IMR-90 (cell line): Measurements from ENCODE around the gene STARD13. TPM values are rescaled to one million over a fixed set of nuclear protein-coding genes. Genes with fewer than 3 reads are reported as not detected.

Experiments
- ATAC-seq: fragments of 200-7000 bp; cut with Tn5 transposase; 2 replicates; pipeline ENCODE4 v1.9.1; 2020; ENCODE audit warnings: low read depth, mild to moderate bottlenecking, moderate library complexity
- BruUV-seq: library from RNA; stranded (reverse); fragments of 400-500 nt; replicated peaks from 2 replicates; lab custom pipeline; 2021; lab: Mats Ljungman, UMichigan
- CTCF ChIA-PET: fragments of 300-600 bp; formaldehyde crosslinking; extraction: SDS; loops from one replicate; lab custom pipeline; 2021; ENCODE audit warnings: antibody characterized with exemption; lab: Yijun Ruan, JAX
- POLR2A ChIA-PET: fragments of 300-600 bp; sonication (Branson Sonifier 250); formaldehyde crosslinking; loops from one replicate; lab custom pipeline; 2022; ENCODE audit warnings: antibody characterized with exemption; ENCODE audit not compliant: unreplicated experiment; lab: Charles Lee
- DNase-seq: peaks from one replicate; pipeline ENCODE4 v3.0.0; 2013
- H2AFZ ChIP-seq: replicated peaks from 2 replicates; pipeline ENCODE3; 2013; ENCODE audit warnings: low read length, mild to moderate bottlenecking; ENCODE audit not compliant: poor library complexity
- H2AK5ac ChIP-seq: 2 replicates; pipeline ENCODE4 v1.6.1; 2013; ENCODE audit warnings: low read depth, low read length, inconsistent platforms
- H2AK9ac ChIP-seq: replicated peaks from 2 replicates; pipeline ENCODE3; 2013; ENCODE audit warnings: mild to moderate bottlenecking, low read depth, low read length, moderate library complexity; ENCODE audit not compliant: poor library complexity
- H2BK120ac ChIP-seq: 2 replicates; pipeline ENCODE4 v1.6.1; 2013; ENCODE audit warnings: low read depth, low read length, inconsistent platforms
- H2BK15ac ChIP-seq: 3 replicates; pipeline ENCODE4 v1.6.1; 2013; ENCODE audit warnings: low read depth, low read length, inconsistent platforms
- H2BK20ac ChIP-seq: 2 replicates; pipeline ENCODE4 v1.6.1; 2013; ENCODE audit warnings: low read depth, mild to moderate bottlenecking, inconsistent platforms, low read length, moderate library complexity
- H2BK5ac ChIP-seq: 2 replicates; pipeline ENCODE4 v1.6.1; 2013; ENCODE audit warnings: mild to moderate bottlenecking, low read depth, low read length, inconsistent platforms; ENCODE audit not compliant: poor library complexity, severe bottlenecking
- H3K14ac ChIP-seq: replicated peaks from 2 replicates; pipeline ENCODE4 v1.6.1; 2013; ENCODE audit warnings: low read depth, low read length, inconsistent platforms
- H3K18ac ChIP-seq: 2 replicates; pipeline ENCODE4 v1.6.1; 2013; ENCODE audit warnings: low read depth, low read length, control low read depth
- H3K23ac ChIP-seq: 2 replicates; pipeline ENCODE4 v1.6.1; 2013; ENCODE audit warnings: low read depth, low read length, inconsistent platforms
- H3K27ac ChIP-seq: 2 replicates; pipeline ENCODE4 v1.5.1; 2013; ENCODE audit warnings: mild to moderate bottlenecking, control low read depth, low read length; ENCODE audit not compliant: insufficient read depth
- H3K27me3 ChIP-seq: 2 replicates; pipeline ENCODE4 v1.6.1; 2013; ENCODE audit warnings: low read length; ENCODE audit not compliant: control insufficient read depth, insufficient read depth
- H3K36me3 ChIP-seq: 2 replicates; pipeline ENCODE4 v1.6.1; 2013; ENCODE audit warnings: low read length, mixed read lengths; ENCODE audit not compliant: control insufficient read depth, insufficient read depth
- H3K4ac ChIP-seq: 2 replicates; pipeline ENCODE4 v1.6.1; 2013; ENCODE audit warnings: low read depth, low read length, inconsistent platforms
- H3K4me1 ChIP-seq: 2 replicates; pipeline ENCODE4 v1.6.1; 2013; ENCODE audit warnings: low read length, mixed read lengths; ENCODE audit not compliant: control insufficient read depth, insufficient read depth
- H3K4me2 ChIP-seq: 2 replicates; pipeline ENCODE4 v1.6.1; 2013; ENCODE audit warnings: low read depth, mild to moderate bottlenecking, control low read depth, low read length, moderate library complexity
- H3K4me3 ChIP-seq: 2 replicates; pipeline ENCODE4 v1.5.1; 2013; ENCODE audit warnings: low read depth, mild to moderate bottlenecking, control low read depth, low read length, moderate library complexity; ENCODE audit not compliant: insufficient read depth
- H3K56ac ChIP-seq: 2 replicates; pipeline ENCODE4 v1.6.1; 2013; ENCODE audit warnings: low read length, inconsistent platforms; ENCODE audit not compliant: insufficient read depth; ENCODE audit errors: extremely low read depth
- H3K79me1 ChIP-seq, 2 experiments: 2 replicates each; pipeline ENCODE4 v1.6.1; 2013; ENCODE audit warnings: low read length in 2 of 2, inconsistent platforms in 1 of 2, low read depth in 1 of 2
- H3K9ac ChIP-seq: 2 replicates; pipeline ENCODE4 v1.6.1; 2013; ENCODE audit warnings: low read depth, low read length, control low read depth
- H3K9me1 ChIP-seq: 2 replicates; pipeline ENCODE4 v1.6.1; 2013; ENCODE audit warnings: low read length, inconsistent platforms; ENCODE audit not compliant: insufficient read depth
- H3K9me3 ChIP-seq: 2 replicates; pipeline ENCODE4 v1.6.1; 2013; ENCODE audit warnings: low read length; ENCODE audit not compliant: control insufficient read depth, insufficient read depth
- H4K20me1 ChIP-seq: 2 replicates; pipeline ENCODE4 v1.6.1; 2013; ENCODE audit warnings: low read length, inconsistent platforms; ENCODE audit not compliant: insufficient read depth
- H4K5ac ChIP-seq: 2 replicates; pipeline ENCODE4 v1.6.1; 2013; ENCODE audit warnings: mild to moderate bottlenecking, low read depth, low read length, control low read depth
- H4K8ac ChIP-seq, 2 experiments: 2 replicates each; pipeline ENCODE4 v1.6.1; 2013; ENCODE audit warnings: low read depth in 2 of 2, low read length in 2 of 2, control low read depth in 1 of 2, inconsistent platforms in 1 of 2
- H4K91ac ChIP-seq: 2 replicates; pipeline ENCODE4 v1.6.1; 2013; ENCODE audit warnings: low read depth, low read length, inconsistent platforms; ENCODE audit not compliant: insufficient read depth
- BHLHE40 ChIP-seq: fragments of 150-350 bp; IDR thresholded peaks from 2 replicates; pipeline ENCODE4 v1.6.1; 2016; ENCODE audit warnings: mild to moderate bottlenecking, low read depth, low read length
- CEBPB ChIP-seq: IDR thresholded peaks from 2 replicates; pipeline ENCODE4 v1.6.1; 2012; ENCODE audit warnings: low read depth, low read length, improper control_type of control experiment
- FOS ChIP-seq: fragments of 150-350 bp; IDR thresholded peaks from 2 replicates; pipeline ENCODE4 v1.6.1; 2016; ENCODE audit warnings: low read depth, low read length
- MAZ ChIP-seq: IDR thresholded peaks from 2 replicates; pipeline ENCODE4 v1.6.1; 2012; ENCODE audit warnings: low read depth, mild to moderate bottlenecking, low read length, improper control_type of control experiment, moderate library complexity, borderline replicate concordance
- MXI1 ChIP-seq: IDR thresholded peaks from 2 replicates; pipeline ENCODE4 v1.6.1; 2012; ENCODE audit warnings: low read depth, mild to moderate bottlenecking, low read length, moderate library complexity, borderline replicate concordance
- POLR2A ChIP-seq: IDR thresholded peaks from 2 replicates; pipeline ENCODE4 v1.6.1; 2012; ENCODE audit warnings: mild to moderate bottlenecking, low read depth, low read length
- RAD21 ChIP-seq: IDR thresholded peaks from 2 replicates; pipeline ENCODE4 v1.6.1; 2012; ENCODE audit warnings: low read length, improper control_type of control experiment
- RCOR1 ChIP-seq: IDR thresholded peaks from 2 replicates; pipeline ENCODE4 v1.6.1; 2012; ENCODE audit warnings: mild to moderate bottlenecking, low read length, improper control_type of control experiment; ENCODE audit not compliant: insufficient replicate concordance
- RFX5 ChIP-seq: IDR thresholded peaks from 2 replicates; pipeline ENCODE4 v1.8.0; 2012; ENCODE audit warnings: low read depth, mild to moderate bottlenecking, low read length, moderate library complexity
- WGBS, 2 experiments: methylation state at CpG; one replicate each; pipeline versions ENCODE4 v1.1.5 to v1.1.7; 2013; ENCODE audit warnings: missing lambda C conversion rate in 2 of 2; ENCODE audit not compliant: insufficient read length in 1 of 2; ENCODE audit errors: extremely low coverage in 2 of 2; 5-methylcytosine and 5-hydroxymethylcytosine counted together
- dilution Hi-C: fragments of 300-500 bp; cut with HindIII; formaldehyde crosslinking; loops from one replicate; pipeline ENCODE4 v1.14.3; 2018; ENCODE audit warnings: low sequenced_read_pairs; ENCODE audit not compliant: unreplicated experiment
- in situ Hi-C: fragments of 300-500 bp; cut with MboI; formaldehyde crosslinking; loops from 3 replicates; pipeline ENCODE4 v1.14.3; 2019; ENCODE audit warnings: low sequenced_read_pairs, inconsistent platforms, mixed read lengths
- intact Hi-C: fragments of 100-400 bp; cut with micrococcal nuclease; formaldehyde crosslinking; loops from 2 replicates; pipeline ENCODE4 v1.10.0; 2022
- polyA plus RNA-seq, 3 experiments: library from polyadenylated mRNA; depleted of rRNA; stranded (reverse); fragments of >200 nt; gene quantifications; 2 replicates each; pipeline ENCODE4 v1.2.3, GENCODE V29; 2012; ENCODE audit warnings: low replicate concordance in 1 of 3
- total RNA-seq: library from RNA; depleted of rRNA; stranded (reverse); fragments of >200 nt; gene quantifications from 2 replicates; pipeline ENCODE4 v1.2.3, GENCODE V29; 2012

The STARD13 gene
- total and polyA plus RNA-seq, 2 of the 4 experiments (the other 2 are of a cell fraction) = 23.6 to 46.6 TPM

GRCh38 chr13:33125821-33126570, 159.6 kb downstream of the STARD13 start:
- BruUV-seq = no TSS peak

More at GRCh38 chr13:33125821-33126570, 159.6 kb downstream of the STARD13 start:
- WGBS, 2 experiments = 64% methylated on average over 4 of the region's 10 CpGs; no CpG with 5 or more reads in 1 of the 2 experiments
- peak overlapping the region; percentile 53 for H3K14ac ChIP-seq
- H3K4ac ChIP-seq = peak overlapping the region; percentile 88
- H4K20me1 ChIP-seq = peaks cover 13% of the 10 kb centered on the region
- peak overlapping the region; percentile 39 for H3K18ac ChIP-seq
- peak overlapping the region; percentile 80 for H3K27ac ChIP-seq
- peak overlapping the region in 1 of 2 experiments; percentile 59; a peak in 2 of 4 replicates for H4K8ac ChIP-seq
- peaks cover 30% of the 10 kb centered on the region for H3K4me1 ChIP-seq
- peak overlapping the region; percentile 53 for H3K23ac ChIP-seq
- peak overlapping the region; percentile 84 for H2BK5ac ChIP-seq
- H2BK20ac ChIP-seq = peak overlapping the region; percentile 77
- no peak overlapping the region for H2AK9ac ChIP-seq
- no peaks in the 10 kb centered on the region for H3K27me3 ChIP-seq
- ATAC-seq = peak; percentile 85
- H3K4me3 ChIP-seq = no peak overlapping the region
- H2AFZ ChIP-seq = peak overlapping the region; percentile 5
- H3K9me3 ChIP-seq = no peaks in the 10 kb centered on the region
- H3K36me3 ChIP-seq = peaks cover 50% of the 10 kb centered on the region
- peak overlapping the region; percentile 5; the same call in 1 of the 2 replicates for H3K56ac ChIP-seq
- H3K9me1 ChIP-seq = peaks cover 32% of the 10 kb centered on the region
- peak; percentile 97 for DNase-seq
- peak overlapping the region; percentile 8; the same call in 1 of the 3 replicates for H2BK15ac ChIP-seq
- H2BK120ac ChIP-seq = peak overlapping the region; percentile 88
- CTCF ChIA-PET = interaction anchor here (0.7 to 1.1 kb wide), 2 partner anchors 323 to 457 kb away, joined by 3 read pairs; no protein-coding TSS in a partner anchor
- peak overlapping the region; percentile 75; the same call in 1 of the 2 replicates for H2AK5ac ChIP-seq
- H3K9ac ChIP-seq = no peak overlapping the region
- intact Hi-C loops = loop anchor here (5.0 to 10.0 kb wide), 3 partner anchors 161 to 599 kb away; partner anchors contain the start of gene STARD13
- in situ Hi-C loops = no loop called here
- H4K91ac ChIP-seq = peak overlapping the region; percentile 79
- dilution Hi-C loops = no loop called here
- H4K5ac ChIP-seq = peak overlapping the region; percentile 3
- POLR2A ChIA-PET = no interaction called here
- TF ChIP-seq RFX5 (no peak), CEBPB (peak; percentile 15; the same call in 1 of the 2 replicates), MAZ (0 out of 2 replicates have a peak, but pooled peaks have one; percentile 9), BHLHE40 (peak; percentile 68; the same call in 1 of the 2 replicates), FOS (peak; percentile 94), POLR2A (no peak), RAD21 (peak; percentile 9; the same call in 1 of the 2 replicates), RCOR1 (peak; percentile 87), MXI1 (no peak; the same call in 1 of the 2 replicates)
- H3K4me2 ChIP-seq = peak overlapping the region; percentile 15
- H3K79me1 ChIP-seq = peaks cover 44 to 71% of the 10 kb centered on the region in 2 experiments
